GOT3 (cell line): ENCODE data around the gene ZNF865.

Source experiments
- DNase-seq: peaks from one replicate; lab custom pipeline; 2025; ENCODE audit warnings: mixed read lengths; lab: John Stamatoyannopoulos, UW

Gene ZNF865

DNA sequence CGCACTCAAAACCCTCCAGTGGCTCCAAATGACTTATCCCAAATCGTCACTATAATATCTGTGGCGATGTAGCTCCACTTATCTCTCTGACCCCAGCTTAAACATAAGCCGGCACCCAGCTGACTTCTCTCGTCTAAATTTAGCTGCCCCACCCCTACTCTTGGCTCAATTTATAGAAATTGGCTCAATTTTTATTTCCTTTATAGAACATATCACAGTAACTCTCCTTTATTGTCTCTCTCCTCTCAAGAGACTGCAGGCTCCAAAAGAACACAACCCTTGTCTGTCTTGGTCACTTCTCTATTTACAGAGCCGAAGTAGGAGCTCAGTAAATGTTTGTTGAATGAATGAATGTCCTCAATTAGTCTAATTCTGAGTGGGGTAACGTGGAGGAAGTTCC, 18.1 kb downstream of the ZNF865 start:
- DNase-seq: no peak

DNA sequence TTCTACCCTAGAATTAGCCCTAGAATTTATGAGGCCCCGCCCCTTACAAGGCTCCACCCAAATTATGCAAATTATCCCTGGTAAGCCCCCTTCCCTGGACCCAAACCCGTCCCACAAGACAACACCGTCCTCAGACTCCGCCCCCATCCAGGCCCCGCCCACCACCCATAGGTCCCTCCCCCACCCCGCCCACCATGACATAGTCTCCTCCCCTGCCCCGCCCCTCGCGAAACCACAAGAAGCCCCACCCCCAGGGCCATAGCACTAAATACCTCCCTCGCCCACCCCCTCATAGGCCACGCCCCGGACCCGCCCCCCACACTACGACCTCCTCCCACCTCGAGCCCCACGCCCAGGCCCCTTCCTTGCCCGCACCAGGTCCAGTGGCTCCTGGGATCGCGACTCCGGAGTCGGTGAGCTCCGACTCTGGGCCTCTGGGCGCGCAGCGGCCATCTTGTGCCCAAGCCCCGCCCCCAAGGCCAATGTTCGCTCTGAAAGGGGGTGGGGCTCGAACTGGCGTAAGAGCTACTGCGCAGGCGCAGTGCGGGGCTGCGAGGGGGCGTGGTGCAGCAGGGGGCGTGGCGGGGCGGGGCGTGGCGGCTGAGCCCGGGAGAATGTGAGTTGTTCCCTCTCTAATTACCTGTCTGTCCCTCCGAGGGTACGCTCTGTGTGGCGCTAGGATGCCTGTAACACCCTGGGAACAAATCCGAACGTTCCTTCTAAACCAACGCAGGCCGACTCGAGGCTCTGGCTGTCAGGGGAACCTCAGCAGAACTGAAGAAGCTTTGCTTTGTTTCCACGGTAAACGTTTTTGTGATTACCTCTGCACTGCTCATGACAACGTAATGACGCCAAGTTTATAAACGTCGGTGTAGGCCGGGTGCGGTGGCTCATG, 18.9 kb downstream of the ZNF865 start, which contains the start of gene ZNF784:
Gene ZNF784 (minus strand): TSS at position 458 of the 895 bp plus-strand sequence. CDS start 5 bp downstream, at position 453.
- DNase-seq: peak; percentile 70

GRCh38 chr19:55625004-55625326, 19.5 kb downstream of the ZNF865 start:
- no peak for DNase-seq

DNA sequence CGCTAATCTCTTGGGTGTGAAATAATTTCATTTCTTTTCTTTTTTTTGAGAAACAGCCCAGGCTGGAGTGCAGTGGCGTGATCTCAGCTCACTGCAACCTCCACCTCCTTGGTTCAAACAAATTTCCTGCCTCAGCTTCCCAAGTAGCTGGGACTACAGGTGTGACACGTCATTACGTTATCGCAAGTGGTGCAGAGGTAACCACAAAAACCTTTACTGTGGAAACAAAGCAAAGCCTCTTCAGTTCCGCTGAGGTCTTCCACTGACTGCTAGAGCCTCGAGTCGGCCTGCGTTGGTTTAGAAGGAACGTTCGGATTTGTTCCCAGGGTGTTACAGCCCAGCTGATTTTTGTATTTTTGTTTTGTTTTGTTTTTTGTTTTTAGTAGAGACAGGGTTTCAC, 20.9 kb downstream of the ZNF865 start:
- DNase-seq: no peak

- peak; percentile 36 for DNase-seq
These were observed 27.0 kb downstream of the ZNF865 start for GRCh38 chr19:55632463-55632834.

- no peak for DNase-seq
These were observed 28.4 kb downstream of the ZNF865 start for GRCh38 chr19:55633861-55634260.

DNA sequence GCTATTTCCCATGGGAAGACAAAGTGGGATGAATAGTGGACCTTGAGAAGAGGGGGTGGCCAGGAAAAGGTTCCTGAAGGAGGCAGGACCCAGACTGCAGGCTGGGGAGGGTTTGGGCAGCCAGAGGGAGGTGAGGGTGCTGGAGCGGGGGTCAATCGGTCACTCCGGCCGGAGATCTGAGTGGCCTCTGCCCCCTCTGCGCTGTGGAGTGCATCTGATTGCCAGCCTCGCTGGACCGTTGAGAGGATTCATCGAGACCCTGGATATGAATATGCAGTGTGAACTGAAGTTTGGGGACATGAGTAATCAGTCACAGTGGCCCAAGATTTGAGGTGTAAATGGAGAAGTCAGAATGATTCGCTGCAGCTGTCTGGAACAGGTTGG, 29.9 kb downstream of the ZNF865 start:
- DNase-seq: no peak

GRCh38 chr19:55635856-55636440, 30.5 kb downstream of the ZNF865 start:
- DNase-seq: no peak

DNA sequence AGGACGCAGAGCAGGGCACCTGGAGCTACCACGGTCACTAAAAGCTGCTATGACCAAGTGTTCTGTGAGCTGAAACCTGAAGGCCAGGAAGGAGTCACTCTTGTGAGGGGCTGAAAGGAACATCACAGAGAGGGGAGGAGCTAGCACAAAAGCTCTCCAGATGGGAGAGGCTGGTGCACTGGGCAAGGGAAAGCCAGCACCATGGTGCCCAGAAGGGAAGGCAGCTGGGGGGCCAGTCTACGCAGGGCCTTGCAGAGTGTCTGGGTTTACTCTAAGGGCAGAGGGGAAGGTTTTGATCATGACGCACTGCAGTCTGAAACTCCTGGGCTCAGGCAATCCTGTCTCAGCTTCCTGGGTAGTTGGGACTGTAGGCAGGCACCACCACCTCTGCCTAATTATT, 31.3 kb downstream of the ZNF865 start:
- no peak for DNase-seq

DNA sequence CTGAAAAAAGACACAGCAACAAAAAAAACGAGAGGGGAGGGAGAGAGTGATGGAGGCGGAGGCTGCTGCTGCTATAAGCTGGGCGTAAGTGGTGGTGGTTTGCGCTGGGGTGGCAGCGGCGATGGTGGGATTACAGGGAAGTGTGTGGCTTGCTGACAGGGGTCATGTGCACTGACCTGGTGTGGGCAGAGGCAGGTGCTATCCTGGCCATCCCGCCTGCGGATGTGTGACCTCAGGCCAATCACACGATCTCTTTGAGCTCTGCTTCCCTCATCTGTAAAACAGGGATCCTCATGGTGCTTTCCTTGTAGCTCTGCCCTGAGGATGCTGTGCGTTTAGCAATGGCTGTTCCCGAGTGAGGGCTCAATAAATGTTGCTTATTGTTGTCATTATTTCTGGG, 32.1 kb downstream of the ZNF865 start:
- no peak for DNase-seq

GRCh38 chr19:55638864-55639359, 33.5 kb downstream of the ZNF865 start:
- no peak for DNase-seq

DNA sequence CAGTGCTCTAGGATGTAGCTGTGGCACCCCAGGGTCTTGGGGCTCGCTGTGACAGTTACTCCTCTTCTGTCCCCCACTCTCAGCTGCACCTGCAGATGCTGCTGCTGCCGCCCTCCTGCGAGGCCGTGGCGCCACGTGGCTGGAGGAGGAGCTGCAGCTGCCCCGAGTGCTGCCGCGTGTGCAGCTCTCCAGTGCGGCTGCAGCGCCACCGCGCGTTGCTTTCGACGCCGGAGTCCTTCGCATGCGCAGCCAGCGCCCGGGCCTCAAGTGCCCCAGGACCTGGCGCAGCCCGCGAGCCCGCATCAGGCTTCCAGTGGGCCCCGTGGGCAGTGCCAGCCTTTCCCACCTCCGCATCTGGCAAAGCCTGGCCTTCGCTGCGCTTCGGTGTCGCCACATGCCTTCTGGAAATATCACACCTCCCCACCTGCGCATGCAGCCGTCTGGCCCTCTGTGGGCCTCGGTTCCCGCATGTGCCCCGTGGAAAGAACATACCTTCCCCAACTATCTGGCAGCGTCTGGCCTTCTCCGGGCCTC, 34.7 kb downstream of the ZNF865 start:
- DNase-seq: no peak

DNA sequence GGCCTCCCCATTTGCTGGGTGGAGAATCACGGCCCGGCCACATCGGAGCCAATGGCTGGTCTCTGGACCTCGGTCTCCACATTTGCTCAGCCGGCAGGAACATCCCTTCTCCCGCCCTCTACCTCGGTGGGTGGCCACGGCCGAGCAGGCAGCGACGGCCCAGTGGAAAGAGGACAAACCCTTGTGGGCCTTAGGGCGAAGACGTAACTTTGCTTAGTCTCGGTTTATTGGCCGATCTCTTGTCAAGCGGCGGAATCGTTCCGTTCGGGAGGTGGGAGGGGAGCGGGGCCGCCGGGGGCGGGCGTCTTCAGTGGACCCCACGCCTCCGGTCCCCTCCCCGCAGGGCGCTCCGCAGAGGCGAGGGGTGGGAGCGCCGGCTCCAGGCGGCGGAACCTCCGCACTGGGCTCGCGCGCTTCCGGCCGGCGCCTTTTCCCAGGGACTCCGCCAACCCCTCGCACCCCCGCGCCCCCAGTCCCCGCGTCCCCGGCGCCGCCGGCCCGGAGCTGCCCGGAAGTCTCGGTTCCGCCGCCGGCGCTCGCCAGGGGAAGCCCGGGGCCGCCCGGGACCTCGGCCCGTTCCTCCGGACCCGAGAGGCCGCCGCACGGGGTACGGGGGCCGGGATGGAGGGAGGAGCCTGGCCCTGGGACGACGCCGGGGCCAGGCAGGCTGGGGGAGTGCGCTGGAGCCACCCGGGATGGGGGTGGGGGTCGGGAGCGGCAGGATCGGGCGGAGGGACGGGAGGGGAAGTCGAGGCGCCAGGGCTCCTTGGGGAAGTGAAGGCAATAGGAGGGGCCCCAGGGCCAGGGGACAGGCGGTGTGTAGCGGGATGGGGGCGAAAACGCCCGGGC, 35.4 kb downstream of the ZNF865 start, which contains the start of gene ZNF580:
Gene ZNF580 (plus strand): TSS at position 426 of the 849 bp plus-strand sequence. CDS start 1,507 bp downstream, outside the sequence.
- no peak for DNase-seq

GRCh38 chr19:55641426-55642152, 36.1 kb downstream of the ZNF865 start:
- DNase-seq: no peak

- DNase-seq: no peak
These were observed 36.9 kb downstream of the ZNF865 start for GRCh38 chr19:55642153-55643002.

DNA sequence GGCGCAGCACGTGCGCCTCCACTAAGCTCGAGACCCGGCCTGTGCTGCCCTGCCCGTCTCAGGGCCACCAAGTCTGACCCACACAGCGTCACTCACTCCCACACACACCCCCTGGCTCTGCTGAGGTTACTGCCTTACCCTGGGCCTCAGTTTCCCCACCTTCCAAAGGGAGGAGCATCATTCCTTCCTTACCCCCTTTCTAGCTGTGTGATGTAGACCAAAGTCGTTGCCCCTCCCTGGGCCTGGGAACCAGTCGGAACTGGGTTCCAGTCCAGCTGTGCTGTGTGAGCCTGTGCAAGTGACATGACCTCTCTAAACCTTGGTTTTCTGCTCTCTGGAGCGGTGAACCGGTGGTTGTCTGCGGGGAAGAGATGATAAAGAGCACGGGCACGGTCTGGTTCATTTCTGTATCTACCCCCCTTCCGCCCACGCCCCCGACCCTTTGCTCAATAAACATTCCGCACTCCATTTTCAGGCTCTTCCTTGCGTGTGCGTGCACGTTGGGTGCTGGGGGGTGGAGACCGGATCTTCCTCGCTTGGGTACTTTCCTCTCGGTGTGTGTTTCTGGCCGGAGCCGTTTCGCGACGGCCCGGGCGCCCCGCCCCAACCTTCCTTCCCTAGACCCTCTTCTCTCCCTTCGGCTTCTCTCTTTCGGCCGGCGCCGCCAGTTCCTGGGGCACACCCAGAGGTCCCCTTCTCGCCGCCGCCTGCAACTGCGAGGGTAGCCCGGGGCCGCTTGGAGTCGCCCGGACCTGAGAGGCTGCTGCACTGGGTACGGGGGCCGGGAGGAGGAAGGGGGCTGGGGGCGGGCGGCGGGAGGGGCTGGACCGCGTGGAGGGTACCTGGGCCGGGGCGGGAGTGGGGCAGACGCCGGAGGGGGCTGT, 37.8 kb downstream of the ZNF865 start, which contains the start of gene ZNF581:
Gene ZNF581 (plus strand): TSS at position 647 of the 884 bp plus-strand sequence. CDS start 923 bp downstream, outside the sequence.
- DNase-seq: peak; percentile 47

- DNase-seq: no peak
These were observed 38.4 kb downstream of the ZNF865 start for GRCh38 chr19:55643887-55644176.

GRCh38 chr19:55644191-55644833, 38.9 kb downstream of the ZNF865 start:
- no peak for DNase-seq
